GM23338 (cell line): ENCODE measurements around the gene LUZP2. TPM values are rescaled to one million over a fixed set of nuclear protein-coding genes. Genes with fewer than 3 reads are reported as not detected.

Source experiments
- ATAC-seq: fragments of 200-7000 bp; cut with Tn5 transposase; 3 replicates; pipeline ENCODE4 v1.9.1; 2020
- DNase-seq: peaks from one replicate; pipeline ENCODE4 v3.0.0-alpha.2; 2015; ENCODE audit warnings: low spot score
- H2AFZ ChIP-seq: fragments of 200-600 bp; sonication (generic); 2 replicates; pipeline ENCODE4 v1.8.0; 2016; ENCODE audit warnings: antibody characterized with exemption, mild to moderate bottlenecking, moderate library complexity
- H3F3A ChIP-seq: fragments of 200-600 bp; sonication (generic); replicated peaks from 2 replicates; pipeline ENCODE4 v1.8.0; 2017; ENCODE audit warnings: antibody characterized with exemption, mixed run types, low read depth
- H3K27ac ChIP-seq: fragments of 200-600 bp; sonication (generic); 2 replicates; pipeline ENCODE4 v1.6.1; 2016; ENCODE audit warnings: low read depth
- H3K27me3 ChIP-seq: fragments of 200-600 bp; sonication (generic); 2 replicates; pipeline ENCODE4 v1.8.0; 2016; ENCODE audit warnings: mild to moderate bottlenecking, mixed run types, moderate library complexity; ENCODE audit not compliant: insufficient read depth
- H3K36me3 ChIP-seq: fragments of 200-600 bp; sonication (generic); 2 replicates; pipeline ENCODE4 v1.8.0; 2016; ENCODE audit warnings: mild to moderate bottlenecking; ENCODE audit not compliant: insufficient read depth
- H3K4me1 ChIP-seq: fragments of 200-600 bp; sonication (generic); 2 replicates; pipeline ENCODE4 v1.8.0; 2016; ENCODE audit warnings: mild to moderate bottlenecking, moderate library complexity; ENCODE audit not compliant: insufficient read depth
- H3K4me2 ChIP-seq: fragments of 200-600 bp; sonication (generic); 2 replicates; pipeline ENCODE4 v1.7.1; 2017; ENCODE audit warnings: mixed run types
- H3K4me3 ChIP-seq: fragments of 200-600 bp; sonication (generic); 2 replicates; pipeline ENCODE4 v1.6.1; 2016; ENCODE audit warnings: mixed run types
- H3K79me2 ChIP-seq: fragments of 200-600 bp; sonication (generic); replicated peaks from 2 replicates; pipeline ENCODE4 v1.8.0; 2017; ENCODE audit warnings: mild to moderate bottlenecking; ENCODE audit not compliant: insufficient read depth
- H3K9me2 ChIP-seq: fragments of 200-600 bp; sonication (generic); 2 replicates; pipeline ENCODE4 v1.8.0; 2017; ENCODE audit not compliant: insufficient read depth
- H4K20me1 ChIP-seq: fragments of 200-600 bp; sonication (generic); replicated peaks from 2 replicates; pipeline ENCODE4 v1.8.0; 2017; ENCODE audit warnings: mild to moderate bottlenecking; ENCODE audit not compliant: insufficient read depth
- H3K27ac Mint-ChIP-seq: 2 replicates; pipeline ENCODE4 v1.8.0; 2020; ENCODE audit warnings: inconsistent platforms, mild to moderate bottlenecking, moderate library complexity, mixed read lengths
- H3K27me3 Mint-ChIP-seq: 3 replicates; pipeline ENCODE4 v1.8.0; 2022; ENCODE audit warnings: low read depth, mild to moderate bottlenecking, moderate library complexity, mixed read lengths, inconsistent platforms; ENCODE audit not compliant: insufficient read depth, poor library complexity
- H3K36me3 Mint-ChIP-seq: 3 replicates; pipeline ENCODE4 v1.8.0; 2021; ENCODE audit warnings: low read depth, mild to moderate bottlenecking, inconsistent platforms, moderate library complexity, mixed read lengths
- H3K4me1 Mint-ChIP-seq: 3 replicates; pipeline ENCODE4 v1.8.0; 2020; ENCODE audit warnings: mild to moderate bottlenecking, inconsistent platforms, mixed read lengths
- H3K4me3 Mint-ChIP-seq: 3 replicates; pipeline ENCODE4 v1.8.0; 2021; ENCODE audit warnings: moderate library complexity, mild to moderate bottlenecking, inconsistent platforms, mixed read lengths
- H3K9me3 Mint-ChIP-seq: 3 replicates; pipeline ENCODE4 v1.8.0; 2020; ENCODE audit warnings: moderate library complexity, mild to moderate bottlenecking, inconsistent platforms, mixed read lengths
- CREB1 ChIP-seq: fragments of 250-450 bp; sonication (Bioruptor Pico); IDR thresholded peaks from 2 replicates; pipeline ENCODE4 v1.5.0; 2020; ENCODE audit warnings: low read depth, mild to moderate bottlenecking, moderate library complexity
- EZH2 ChIP-seq: fragments of 200-600 bp; sonication (generic); IDR thresholded peaks from one replicate; pipeline ENCODE4 v1.8.0; 2017; ENCODE audit warnings: antibody characterized with exemption, mild to moderate bottlenecking, low read depth; ENCODE audit not compliant: unreplicated experiment
- EZH2phosphoT487 ChIP-seq: fragments of 200-600 bp; sonication (generic); IDR thresholded peaks from one replicate; pipeline ENCODE4 v1.8.1; 2018; ENCODE audit warnings: antibody characterized with exemption; ENCODE audit not compliant: unreplicated experiment
- JUNB ChIP-seq: IDR thresholded peaks from one replicate; pipeline ENCODE4 v1.6.1; 2016; ENCODE audit warnings: antibody characterized with exemption; ENCODE audit not compliant: unreplicated experiment
- NANOG ChIP-seq: IDR thresholded peaks from 2 replicates; pipeline ENCODE4 v1.6.1; 2016; ENCODE audit warnings: antibody characterized with exemption, borderline replicate concordance
- POLR2AphosphoS5 ChIP-seq: IDR thresholded peaks from 2 replicates; pipeline ENCODE4 v1.6.1; 2016; ENCODE audit warnings: antibody characterized with exemption, low read depth
- REST ChIP-seq: IDR thresholded peaks from one replicate; pipeline ENCODE4 v1.6.1; 2018; ENCODE audit warnings: antibody characterized with exemption; ENCODE audit not compliant: unreplicated experiment
- STAT1 ChIP-seq: IDR thresholded peaks from one replicate; pipeline ENCODE4 v1.6.1; 2016; ENCODE audit warnings: antibody characterized with exemption; ENCODE audit not compliant: unreplicated experiment
- ZNF114 ChIP-seq: fragments of 250-450 bp; sonication (Bioruptor Pico); IDR thresholded peaks from 2 replicates; pipeline ENCODE4 v1.5.0; 2020; ENCODE audit warnings: mild to moderate bottlenecking, moderate library complexity
- ZNF331 ChIP-seq: fragments of 250-450 bp; sonication (Bioruptor Pico); IDR thresholded peaks from 2 replicates; pipeline ENCODE4 v1.5.0; 2020; ENCODE audit warnings: low read depth, mild to moderate bottlenecking, moderate library complexity
- ZNF462 ChIP-seq: fragments of 250-450 bp; sonication (Bioruptor Pico); IDR thresholded peaks from 2 replicates; pipeline ENCODE4 v1.5.0; 2020; ENCODE audit warnings: mild to moderate bottlenecking, moderate library complexity
- polyA plus RNA-seq: library from polyadenylated mRNA; unstranded; fragments of >200 nt; fragmentation: Nextera tagmentation; extraction: Ambion mirVana; gene quantifications from 2 replicates; pipeline ENCODE4 v1.2.1, GENCODE V29; 2016
- total RNA-seq: library from RNA; depleted of rRNA; stranded (reverse); fragments of >200 nt; shearing (Covaris generic); gene quantifications from 2 replicates; pipeline ENCODE4 v1.2.3, GENCODE V29; 2014
- TF ChIP-seq, protein P1 (sequence below), 2 experiments: fragments of 200-600 bp in 1 of 2; sonication (generic) in 1 of 2; conservative IDR thresholded peaks; 2 replicates each; pipeline versions ENCODE4 v1.5.1 to v1.6.1; 2016 to 2017; ENCODE audit warnings: antibody characterized with exemption in 2 of 2, low read depth in 2 of 2, mild to moderate bottlenecking in 2 of 2, moderate library complexity in 1 of 2
- TF ChIP-seq, protein P2 (sequence below): IDR thresholded peaks from 2 replicates; pipeline ENCODE4 v1.6.1; 2016; ENCODE audit warnings: antibody characterized with exemption

Gene LUZP2
- total and polyA plus RNA-seq, 2 experiments from 2014 or later, result 2.0 to 9.2 TPM

DNA sequence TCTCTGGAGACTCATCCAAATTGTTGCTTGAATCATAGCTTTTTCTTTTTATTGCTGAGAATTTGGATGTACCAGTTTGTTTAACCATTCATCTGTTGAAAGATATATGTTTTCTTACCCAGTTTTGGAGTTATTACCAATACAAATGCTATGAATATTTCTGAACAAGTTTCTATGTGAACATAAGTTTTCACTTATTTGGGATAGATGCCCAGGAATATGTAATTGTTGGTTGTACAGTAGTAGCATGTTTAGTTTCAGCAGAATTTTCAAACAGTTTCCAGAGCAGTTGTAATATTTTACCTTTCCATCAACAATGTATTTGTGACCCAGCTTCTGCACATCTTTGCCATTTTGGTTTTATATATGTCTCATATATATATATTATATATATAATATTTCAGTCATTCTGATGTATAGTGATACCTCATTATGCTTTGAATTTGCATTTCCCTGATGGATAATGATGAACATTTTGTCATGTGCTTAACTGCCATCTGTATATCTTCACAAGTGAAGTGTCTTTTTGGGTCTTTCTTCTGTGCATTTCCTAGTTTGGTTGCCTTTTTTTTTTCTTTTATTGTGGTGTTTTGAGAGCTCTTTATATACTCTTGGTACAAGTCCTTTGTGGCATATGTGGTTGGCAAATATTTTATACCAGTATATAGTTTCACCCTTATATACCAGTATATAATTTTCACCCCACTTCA lies 118.8 kb downstream of the LUZP2 start:
- ATAC-seq (no peak), DNase-seq (no peak)
- Histone ChIP-seq H3K4me2 (no peak overlapping the region), H3K27ac (no peak overlapping the region), H3K4me1 (no peaks in the 10 kb centered on the region), H3K4me3 (no peak overlapping the region), H3K36me3 (no peaks in the 10 kb centered on the region), H3K79me2 (no peaks in the 10 kb centered on the region), H3F3A (no peaks in the 10 kb centered on the region), H4K20me1 (no peaks in the 10 kb centered on the region), H2AFZ (no peak overlapping the region), H3K9me2 (no peaks in the 10 kb centered on the region), H3K27me3 (no peaks in the 10 kb centered on the region)
- Mint-ChIP-seq H3K9me3 (no peaks in the 10 kb centered on the region), H3K27ac (no peak overlapping the region), H3K4me1 (peaks cover 8% of the 10 kb centered on the region; the same call in 2 of the 3 replicates), H3K27me3 (peaks cover 2% of the 10 kb centered on the region), H3K36me3 (no peaks in the 10 kb centered on the region), H3K4me3 (no peak overlapping the region)
- TF ChIP-seq CREB1 (CRISPR knock-in tag) (no peak), ZNF114 (CRISPR knock-in tag) (no peak), POLR2AphosphoS5 (no peak), REST (no peak), EZH2phosphoT487 (no peak), ZNF331 (CRISPR knock-in tag) (no peak), JUNB (no peak), NANOG (no peak), ZNF462 (no peak), STAT1 (no peak), EZH2 (no peak)
- TF ChIP-seq, protein P1, sequence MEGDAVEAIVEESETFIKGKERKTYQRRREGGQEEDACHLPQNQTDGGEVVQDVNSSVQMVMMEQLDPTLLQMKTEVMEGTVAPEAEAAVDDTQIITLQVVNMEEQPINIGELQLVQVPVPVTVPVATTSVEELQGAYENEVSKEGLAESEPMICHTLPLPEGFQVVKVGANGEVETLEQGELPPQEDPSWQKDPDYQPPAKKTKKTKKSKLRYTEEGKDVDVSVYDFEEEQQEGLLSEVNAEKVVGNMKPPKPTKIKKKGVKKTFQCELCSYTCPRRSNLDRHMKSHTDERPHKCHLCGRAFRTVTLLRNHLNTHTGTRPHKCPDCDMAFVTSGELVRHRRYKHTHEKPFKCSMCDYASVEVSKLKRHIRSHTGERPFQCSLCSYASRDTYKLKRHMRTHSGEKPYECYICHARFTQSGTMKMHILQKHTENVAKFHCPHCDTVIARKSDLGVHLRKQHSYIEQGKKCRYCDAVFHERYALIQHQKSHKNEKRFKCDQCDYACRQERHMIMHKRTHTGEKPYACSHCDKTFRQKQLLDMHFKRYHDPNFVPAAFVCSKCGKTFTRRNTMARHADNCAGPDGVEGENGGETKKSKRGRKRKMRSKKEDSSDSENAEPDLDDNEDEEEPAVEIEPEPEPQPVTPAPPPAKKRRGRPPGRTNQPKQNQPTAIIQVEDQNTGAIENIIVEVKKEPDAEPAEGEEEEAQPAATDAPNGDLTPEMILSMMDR (conservative IDR thresholded peaks at IDR 0.05; ENCODE audit: low read depth in 2 of 2), result no peak
- TF ChIP-seq, protein P2, sequence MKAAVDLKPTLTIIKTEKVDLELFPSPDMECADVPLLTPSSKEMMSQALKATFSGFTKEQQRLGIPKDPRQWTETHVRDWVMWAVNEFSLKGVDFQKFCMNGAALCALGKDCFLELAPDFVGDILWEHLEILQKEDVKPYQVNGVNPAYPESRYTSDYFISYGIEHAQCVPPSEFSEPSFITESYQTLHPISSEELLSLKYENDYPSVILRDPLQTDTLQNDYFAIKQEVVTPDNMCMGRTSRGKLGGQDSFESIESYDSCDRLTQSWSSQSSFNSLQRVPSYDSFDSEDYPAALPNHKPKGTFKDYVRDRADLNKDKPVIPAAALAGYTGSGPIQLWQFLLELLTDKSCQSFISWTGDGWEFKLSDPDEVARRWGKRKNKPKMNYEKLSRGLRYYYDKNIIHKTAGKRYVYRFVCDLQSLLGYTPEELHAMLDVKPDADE, result no peak
